IMR-90 (cell line): ENCODE results near the gene COL23A1. TPM values are rescaled to one million over a fixed set of nuclear protein-coding genes. Genes with fewer than 3 reads are reported as not detected.

Experiments used
- ATAC-seq: fragments of 200-7000 bp; cut with Tn5 transposase; 2 replicates; pipeline ENCODE4 v1.9.1; 2020; ENCODE audit warnings: low read depth, mild to moderate bottlenecking, moderate library complexity
- BruUV-seq: library from RNA; stranded (reverse); fragments of 400-500 nt; replicated peaks from 2 replicates; lab custom pipeline; 2021; lab: Mats Ljungman, UMichigan
- CTCF ChIA-PET: fragments of 300-600 bp; formaldehyde crosslinking; extraction: SDS; loops from one replicate; lab custom pipeline; 2021; ENCODE audit warnings: antibody characterized with exemption; lab: Yijun Ruan, JAX
- POLR2A ChIA-PET: fragments of 300-600 bp; sonication (Branson Sonifier 250); formaldehyde crosslinking; loops from one replicate; lab custom pipeline; 2022; ENCODE audit warnings: antibody characterized with exemption; ENCODE audit not compliant: unreplicated experiment; lab: Charles Lee
- DNase-seq: peaks from one replicate; pipeline ENCODE4 v3.0.0; 2013
- H2AFZ ChIP-seq: replicated peaks from 2 replicates; pipeline ENCODE3; 2013; ENCODE audit warnings: low read length, mild to moderate bottlenecking; ENCODE audit not compliant: poor library complexity
- H2AK5ac ChIP-seq: 2 replicates; pipeline ENCODE4 v1.6.1; 2013; ENCODE audit warnings: low read depth, low read length, inconsistent platforms
- H2AK9ac ChIP-seq: replicated peaks from 2 replicates; pipeline ENCODE3; 2013; ENCODE audit warnings: mild to moderate bottlenecking, low read depth, low read length, moderate library complexity; ENCODE audit not compliant: poor library complexity
- H2BK120ac ChIP-seq: 2 replicates; pipeline ENCODE4 v1.6.1; 2013; ENCODE audit warnings: low read depth, low read length, inconsistent platforms
- H2BK15ac ChIP-seq: 3 replicates; pipeline ENCODE4 v1.6.1; 2013; ENCODE audit warnings: low read depth, low read length, inconsistent platforms
- H2BK20ac ChIP-seq: 2 replicates; pipeline ENCODE4 v1.6.1; 2013; ENCODE audit warnings: low read depth, mild to moderate bottlenecking, inconsistent platforms, low read length, moderate library complexity
- H2BK5ac ChIP-seq: 2 replicates; pipeline ENCODE4 v1.6.1; 2013; ENCODE audit warnings: mild to moderate bottlenecking, low read depth, low read length, inconsistent platforms; ENCODE audit not compliant: poor library complexity, severe bottlenecking
- H3K14ac ChIP-seq: replicated peaks from 2 replicates; pipeline ENCODE4 v1.6.1; 2013; ENCODE audit warnings: low read depth, low read length, inconsistent platforms
- H3K18ac ChIP-seq: 2 replicates; pipeline ENCODE4 v1.6.1; 2013; ENCODE audit warnings: low read depth, low read length, control low read depth
- H3K23ac ChIP-seq: 2 replicates; pipeline ENCODE4 v1.6.1; 2013; ENCODE audit warnings: low read depth, low read length, inconsistent platforms
- H3K27ac ChIP-seq: 2 replicates; pipeline ENCODE4 v1.5.1; 2013; ENCODE audit warnings: mild to moderate bottlenecking, control low read depth, low read length; ENCODE audit not compliant: insufficient read depth
- H3K27me3 ChIP-seq: 2 replicates; pipeline ENCODE4 v1.6.1; 2013; ENCODE audit warnings: low read length; ENCODE audit not compliant: control insufficient read depth, insufficient read depth
- H3K36me3 ChIP-seq: 2 replicates; pipeline ENCODE4 v1.6.1; 2013; ENCODE audit warnings: low read length, mixed read lengths; ENCODE audit not compliant: control insufficient read depth, insufficient read depth
- H3K4ac ChIP-seq: 2 replicates; pipeline ENCODE4 v1.6.1; 2013; ENCODE audit warnings: low read depth, low read length, inconsistent platforms
- H3K4me1 ChIP-seq: 2 replicates; pipeline ENCODE4 v1.6.1; 2013; ENCODE audit warnings: low read length, mixed read lengths; ENCODE audit not compliant: control insufficient read depth, insufficient read depth
- H3K4me2 ChIP-seq: 2 replicates; pipeline ENCODE4 v1.6.1; 2013; ENCODE audit warnings: low read depth, mild to moderate bottlenecking, control low read depth, low read length, moderate library complexity
- H3K4me3 ChIP-seq: 2 replicates; pipeline ENCODE4 v1.5.1; 2013; ENCODE audit warnings: low read depth, mild to moderate bottlenecking, control low read depth, low read length, moderate library complexity; ENCODE audit not compliant: insufficient read depth
- H3K56ac ChIP-seq: 2 replicates; pipeline ENCODE4 v1.6.1; 2013; ENCODE audit warnings: low read length, inconsistent platforms; ENCODE audit not compliant: insufficient read depth; ENCODE audit errors: extremely low read depth
- H3K79me1 ChIP-seq, 2 experiments: 2 replicates each; pipeline ENCODE4 v1.6.1; 2013; ENCODE audit warnings: low read length in 2 of 2, inconsistent platforms in 1 of 2, low read depth in 1 of 2
- H3K9ac ChIP-seq: 2 replicates; pipeline ENCODE4 v1.6.1; 2013; ENCODE audit warnings: low read depth, low read length, control low read depth
- H3K9me1 ChIP-seq: 2 replicates; pipeline ENCODE4 v1.6.1; 2013; ENCODE audit warnings: low read length, inconsistent platforms; ENCODE audit not compliant: insufficient read depth
- H3K9me3 ChIP-seq: 2 replicates; pipeline ENCODE4 v1.6.1; 2013; ENCODE audit warnings: low read length; ENCODE audit not compliant: control insufficient read depth, insufficient read depth
- H4K20me1 ChIP-seq: 2 replicates; pipeline ENCODE4 v1.6.1; 2013; ENCODE audit warnings: low read length, inconsistent platforms; ENCODE audit not compliant: insufficient read depth
- H4K5ac ChIP-seq: 2 replicates; pipeline ENCODE4 v1.6.1; 2013; ENCODE audit warnings: mild to moderate bottlenecking, low read depth, low read length, control low read depth
- H4K8ac ChIP-seq, 2 experiments: 2 replicates each; pipeline ENCODE4 v1.6.1; 2013; ENCODE audit warnings: low read depth in 2 of 2, low read length in 2 of 2, control low read depth in 1 of 2, inconsistent platforms in 1 of 2
- H4K91ac ChIP-seq: 2 replicates; pipeline ENCODE4 v1.6.1; 2013; ENCODE audit warnings: low read depth, low read length, inconsistent platforms; ENCODE audit not compliant: insufficient read depth
- BHLHE40 ChIP-seq: fragments of 150-350 bp; IDR thresholded peaks from 2 replicates; pipeline ENCODE4 v1.6.1; 2016; ENCODE audit warnings: mild to moderate bottlenecking, low read depth, low read length
- CEBPB ChIP-seq: IDR thresholded peaks from 2 replicates; pipeline ENCODE4 v1.6.1; 2012; ENCODE audit warnings: low read depth, low read length, improper control_type of control experiment
- RAD21 ChIP-seq: IDR thresholded peaks from 2 replicates; pipeline ENCODE4 v1.6.1; 2012; ENCODE audit warnings: low read length, improper control_type of control experiment
- WGBS, 2 experiments: methylation state at CpG; one replicate each; pipeline versions ENCODE4 v1.1.5 to v1.1.7; 2013; ENCODE audit warnings: missing lambda C conversion rate in 2 of 2; ENCODE audit not compliant: insufficient read length in 1 of 2; ENCODE audit errors: extremely low coverage in 2 of 2; 5-methylcytosine and 5-hydroxymethylcytosine counted together
- dilution Hi-C: fragments of 300-500 bp; cut with HindIII; formaldehyde crosslinking; loops from one replicate; pipeline ENCODE4 v1.14.3; 2018; ENCODE audit warnings: low sequenced_read_pairs; ENCODE audit not compliant: unreplicated experiment
- in situ Hi-C: fragments of 300-500 bp; cut with MboI; formaldehyde crosslinking; loops from 3 replicates; pipeline ENCODE4 v1.14.3; 2019; ENCODE audit warnings: low sequenced_read_pairs, inconsistent platforms, mixed read lengths
- intact Hi-C: fragments of 100-400 bp; cut with micrococcal nuclease; formaldehyde crosslinking; loops from 2 replicates; pipeline ENCODE4 v1.10.0; 2022
- polyA plus RNA-seq, 3 experiments: library from polyadenylated mRNA; depleted of rRNA; stranded (reverse); fragments of >200 nt; gene quantifications; 2 replicates each; pipeline ENCODE4 v1.2.3, GENCODE V29; 2012; ENCODE audit warnings: low replicate concordance in 1 of 3
- total RNA-seq: library from RNA; depleted of rRNA; stranded (reverse); fragments of >200 nt; gene quantifications from 2 replicates; pipeline ENCODE4 v1.2.3, GENCODE V29; 2012
- TF ChIP-seq, protein P1 (sequence below): fragments of 150-350 bp; IDR thresholded peaks from 2 replicates; pipeline ENCODE4 v1.6.1; 2017; ENCODE audit warnings: mild to moderate bottlenecking, antibody characterized with exemption, low read length, low read depth
- TF ChIP-seq, protein P2 (sequence below): conservative IDR thresholded peaks from 2 replicates; pipeline ENCODE4 v1.5.1; 2012; ENCODE audit warnings: mild to moderate bottlenecking, low read depth, low read length, improper control_type of control experiment

COL23A1 gene
- total and polyA plus RNA-seq, 2 of the 4 experiments (the other 2 are of a cell fraction), result not detected

DNA sequence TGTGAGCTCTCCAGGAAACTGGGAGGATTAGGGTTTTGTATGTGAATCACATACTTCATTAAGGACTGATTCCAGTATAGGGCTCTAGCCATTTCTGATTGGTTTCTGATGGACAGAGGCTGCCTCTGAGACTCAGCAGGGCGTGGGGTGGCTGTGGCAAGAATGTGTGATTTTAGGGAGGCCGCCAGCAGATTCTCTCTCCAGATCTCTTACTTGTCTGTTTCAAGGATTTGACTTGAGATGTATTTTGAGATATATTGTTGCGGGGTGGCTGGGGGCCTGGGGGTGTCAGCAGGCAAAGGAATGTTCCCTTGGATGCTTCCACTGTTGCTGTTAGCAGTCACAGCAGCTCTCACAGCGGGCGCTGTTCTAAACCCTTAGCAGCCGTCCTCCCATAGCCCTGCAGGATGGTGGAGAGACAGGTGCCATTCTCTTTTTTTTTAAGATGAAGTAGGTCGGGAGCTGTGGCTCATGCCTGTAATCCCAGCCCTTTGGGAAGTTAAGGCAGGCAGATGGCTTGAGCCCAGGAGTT is 393.8 kb downstream of the COL23A1 start:
- TF ChIP-seq, protein P1, sequence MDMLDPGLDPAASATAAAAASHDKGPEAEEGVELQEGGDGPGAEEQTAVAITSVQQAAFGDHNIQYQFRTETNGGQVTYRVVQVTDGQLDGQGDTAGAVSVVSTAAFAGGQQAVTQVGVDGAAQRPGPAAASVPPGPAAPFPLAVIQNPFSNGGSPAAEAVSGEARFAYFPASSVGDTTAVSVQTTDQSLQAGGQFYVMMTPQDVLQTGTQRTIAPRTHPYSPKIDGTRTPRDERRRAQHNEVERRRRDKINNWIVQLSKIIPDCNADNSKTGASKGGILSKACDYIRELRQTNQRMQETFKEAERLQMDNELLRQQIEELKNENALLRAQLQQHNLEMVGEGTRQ, result no peak
- TF ChIP-seq RAD21, result no peak
- no peak for TF ChIP-seq CEBPB
- no peak for TF ChIP-seq BHLHE40
- TF ChIP-seq, protein P2, sequence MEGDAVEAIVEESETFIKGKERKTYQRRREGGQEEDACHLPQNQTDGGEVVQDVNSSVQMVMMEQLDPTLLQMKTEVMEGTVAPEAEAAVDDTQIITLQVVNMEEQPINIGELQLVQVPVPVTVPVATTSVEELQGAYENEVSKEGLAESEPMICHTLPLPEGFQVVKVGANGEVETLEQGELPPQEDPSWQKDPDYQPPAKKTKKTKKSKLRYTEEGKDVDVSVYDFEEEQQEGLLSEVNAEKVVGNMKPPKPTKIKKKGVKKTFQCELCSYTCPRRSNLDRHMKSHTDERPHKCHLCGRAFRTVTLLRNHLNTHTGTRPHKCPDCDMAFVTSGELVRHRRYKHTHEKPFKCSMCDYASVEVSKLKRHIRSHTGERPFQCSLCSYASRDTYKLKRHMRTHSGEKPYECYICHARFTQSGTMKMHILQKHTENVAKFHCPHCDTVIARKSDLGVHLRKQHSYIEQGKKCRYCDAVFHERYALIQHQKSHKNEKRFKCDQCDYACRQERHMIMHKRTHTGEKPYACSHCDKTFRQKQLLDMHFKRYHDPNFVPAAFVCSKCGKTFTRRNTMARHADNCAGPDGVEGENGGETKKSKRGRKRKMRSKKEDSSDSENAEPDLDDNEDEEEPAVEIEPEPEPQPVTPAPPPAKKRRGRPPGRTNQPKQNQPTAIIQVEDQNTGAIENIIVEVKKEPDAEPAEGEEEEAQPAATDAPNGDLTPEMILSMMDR, result no peak

More for the DNA sequence above, 393.8 kb downstream of the COL23A1 start:
- Histone ChIP-seq H2AK9ac (no peak overlapping the region), H3K27ac (no peak overlapping the region), H2BK15ac (no peak overlapping the region), H3K56ac (no peak overlapping the region), H3K9ac (no peak overlapping the region), H4K5ac (no peak overlapping the region), H4K20me1 (no peaks in the 10 kb centered on the region), H4K91ac (no peak overlapping the region), H3K4me1 (no peaks in the 10 kb centered on the region), H2AFZ (no peak overlapping the region), H3K4me3 (no peak overlapping the region), H3K79me1 (no peaks in the 10 kb centered on the region), H3K9me1 (no peaks in the 10 kb centered on the region), H2BK5ac (no peak overlapping the region), H3K9me3 (peaks cover 5% of the 10 kb centered on the region; the same call in 1 of the 2 replicates), H3K4ac (no peak overlapping the region), H2BK20ac (no peak overlapping the region), H3K36me3 (no peaks in the 10 kb centered on the region), H2BK120ac (no peak overlapping the region), H3K4me2 (no peak overlapping the region), H2AK5ac (no peak overlapping the region), H3K18ac (no peak overlapping the region), H4K8ac (no peak overlapping the region), H3K27me3 (peaks cover 23% of the 10 kb centered on the region; the same call in 1 of the 2 replicates), H3K23ac (no peak overlapping the region), H3K14ac (no peak overlapping the region)
- no CpG with 5 or more reads among the region's 7 CpGs for WGBS, 2 experiments
- POLR2A ChIA-PET, result no interaction called here
- ATAC-seq (no peak; the same call in 1 of the 2 replicates), DNase-seq (no peak)
- in situ Hi-C loops (no loop called here), intact Hi-C loops (no loop called here), dilution Hi-C loops (no loop called here)
- CTCF ChIA-PET, result interaction anchor here (0.6 to 1.2 kb wide), 2 partner anchors 10 to 12 kb away, joined by 3 read pairs; no protein-coding TSS in a partner anchor
- BruUV-seq, result no TSS peak
